RWPE1 (cell line): ENCODE measurements around the gene TMPRSS11A.

Experiments used
- CTCF ChIA-PET: fragments of 350-600 bp; sonication (Branson Sonifier 250); formaldehyde crosslinking; extraction: SDS; loops from one replicate; lab custom pipeline; 2021; lab: Yijun Ruan, JAX
- POLR2A ChIA-PET: fragments of 400-600 bp; formaldehyde crosslinking; extraction: SDS; loops from one replicate; lab custom pipeline; 2020; ENCODE audit warnings: antibody characterized with exemption; ENCODE audit not compliant: low non-redundant PET; lab: Yijun Ruan, JAX
- DNase-seq: peaks from one replicate; pipeline ENCODE4 v3.0.0; 2012; ENCODE audit warnings: low spot score
- H3K27ac ChIP-seq: fragments of 450-650 bp; 2 replicates; pipeline ENCODE4 v1.5.1; 2017
- TF ChIP-seq, protein P1 (sequence below): fragments of 450-650 bp; conservative IDR thresholded peaks from 2 replicates; pipeline ENCODE4 v1.5.1; 2017; ENCODE audit warnings: low read depth, mild to moderate bottlenecking

Gene TMPRSS11A

DNA sequence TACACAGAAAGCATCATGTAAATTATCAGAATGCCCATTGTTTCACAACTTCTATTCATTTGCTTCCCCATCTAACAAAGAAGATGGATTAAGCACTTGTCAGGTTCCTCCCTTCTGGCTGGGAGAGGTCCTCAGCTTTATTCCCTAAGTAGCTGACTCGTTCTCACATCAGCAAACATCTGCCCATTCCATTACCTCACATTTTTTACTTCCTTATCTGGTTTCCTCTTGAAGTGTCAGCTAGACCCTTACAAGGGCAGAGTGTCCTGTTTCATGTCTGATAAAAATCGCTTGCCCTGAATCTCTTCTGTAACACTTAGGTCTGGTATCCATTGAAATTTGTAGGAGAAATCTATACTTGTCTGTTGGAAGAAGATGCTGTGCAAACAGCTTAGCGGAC is 34.7 kb downstream of the TMPRSS11A start:
- ChIA-PET POLR2A (no interaction called here), CTCF (no interaction called here)
- H3K27ac ChIP-seq: no peak overlapping the region
- TF ChIP-seq, protein P1, sequence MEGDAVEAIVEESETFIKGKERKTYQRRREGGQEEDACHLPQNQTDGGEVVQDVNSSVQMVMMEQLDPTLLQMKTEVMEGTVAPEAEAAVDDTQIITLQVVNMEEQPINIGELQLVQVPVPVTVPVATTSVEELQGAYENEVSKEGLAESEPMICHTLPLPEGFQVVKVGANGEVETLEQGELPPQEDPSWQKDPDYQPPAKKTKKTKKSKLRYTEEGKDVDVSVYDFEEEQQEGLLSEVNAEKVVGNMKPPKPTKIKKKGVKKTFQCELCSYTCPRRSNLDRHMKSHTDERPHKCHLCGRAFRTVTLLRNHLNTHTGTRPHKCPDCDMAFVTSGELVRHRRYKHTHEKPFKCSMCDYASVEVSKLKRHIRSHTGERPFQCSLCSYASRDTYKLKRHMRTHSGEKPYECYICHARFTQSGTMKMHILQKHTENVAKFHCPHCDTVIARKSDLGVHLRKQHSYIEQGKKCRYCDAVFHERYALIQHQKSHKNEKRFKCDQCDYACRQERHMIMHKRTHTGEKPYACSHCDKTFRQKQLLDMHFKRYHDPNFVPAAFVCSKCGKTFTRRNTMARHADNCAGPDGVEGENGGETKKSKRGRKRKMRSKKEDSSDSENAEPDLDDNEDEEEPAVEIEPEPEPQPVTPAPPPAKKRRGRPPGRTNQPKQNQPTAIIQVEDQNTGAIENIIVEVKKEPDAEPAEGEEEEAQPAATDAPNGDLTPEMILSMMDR: no peak
- no peak for DNase-seq

DNA sequence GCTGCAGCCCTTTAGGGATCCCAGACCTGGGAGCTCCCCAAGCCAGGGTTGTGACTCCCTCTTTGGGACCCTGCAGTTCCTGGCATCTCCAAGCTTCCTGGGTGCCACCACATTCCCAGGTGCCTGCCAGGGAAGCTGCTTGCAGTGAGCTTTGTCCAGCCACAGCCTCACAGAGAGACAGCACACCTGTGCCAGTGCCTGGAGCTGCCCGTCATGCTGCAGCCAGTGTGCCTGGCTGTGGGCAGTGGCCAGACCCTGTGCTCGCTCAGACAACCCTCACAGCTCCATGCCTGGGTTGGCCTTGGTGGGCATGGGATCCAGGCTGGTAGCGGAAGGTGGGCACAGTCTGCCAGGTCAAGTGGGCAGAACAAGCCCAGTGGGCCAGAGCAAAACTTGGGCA is 36.0 kb downstream of the TMPRSS11A start:
- CTCF ChIA-PET: no interaction called here
- POLR2A ChIA-PET: no interaction called here
- TF ChIP-seq, protein P1: no peak
- H3K27ac ChIP-seq: no peak overlapping the region
- DNase-seq: no peak

DNA sequence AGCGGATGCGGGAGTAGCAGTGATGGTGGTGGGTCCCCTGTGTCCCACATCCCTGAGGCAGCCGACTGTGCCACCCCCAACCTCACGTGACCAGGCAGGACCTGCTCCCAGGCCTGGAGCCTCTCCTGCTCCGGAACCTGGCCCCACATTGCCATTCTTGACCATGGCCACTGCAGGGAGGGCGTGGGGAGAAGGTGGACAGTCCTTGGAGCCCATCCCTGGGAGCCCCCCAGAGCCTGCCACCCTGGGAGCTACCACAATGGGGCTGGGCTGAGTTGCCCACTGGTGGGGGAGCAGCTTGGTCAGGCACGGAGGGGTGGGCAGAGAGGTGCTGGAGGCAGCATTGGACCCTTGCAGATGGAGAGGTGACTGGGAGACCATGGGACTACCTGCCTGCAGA is 36.8 kb downstream of the TMPRSS11A start:
- ChIA-PET POLR2A (no interaction called here), CTCF (no interaction called here)
- no peak for DNase-seq
- no peak overlapping the region for H3K27ac ChIP-seq
- TF ChIP-seq, protein P1: no peak

DNA sequence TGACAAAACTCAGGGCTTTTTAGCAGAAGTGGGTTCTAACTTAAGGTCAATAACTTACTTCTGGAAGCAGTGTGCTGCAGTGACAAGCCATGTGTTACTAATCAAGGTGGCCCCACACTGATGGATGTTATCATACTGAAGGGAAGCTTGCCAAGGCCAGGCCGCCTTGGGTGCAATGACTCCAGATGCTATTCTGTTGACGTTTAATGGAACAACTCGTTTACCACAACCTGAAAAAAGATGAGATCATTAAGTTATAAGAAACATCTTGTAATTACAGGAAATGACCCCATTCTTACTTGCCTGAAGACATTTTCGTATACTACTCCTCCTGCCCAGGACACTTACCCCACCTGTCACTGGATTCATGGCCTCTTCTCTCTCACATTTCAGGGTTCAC is 40.6 kb downstream of the TMPRSS11A start:
- TF ChIP-seq, protein P1: no peak
- no peak overlapping the region for H3K27ac ChIP-seq
- POLR2A ChIA-PET: no interaction called here
- CTCF ChIA-PET: no interaction called here
- no peak for DNase-seq

DNA sequence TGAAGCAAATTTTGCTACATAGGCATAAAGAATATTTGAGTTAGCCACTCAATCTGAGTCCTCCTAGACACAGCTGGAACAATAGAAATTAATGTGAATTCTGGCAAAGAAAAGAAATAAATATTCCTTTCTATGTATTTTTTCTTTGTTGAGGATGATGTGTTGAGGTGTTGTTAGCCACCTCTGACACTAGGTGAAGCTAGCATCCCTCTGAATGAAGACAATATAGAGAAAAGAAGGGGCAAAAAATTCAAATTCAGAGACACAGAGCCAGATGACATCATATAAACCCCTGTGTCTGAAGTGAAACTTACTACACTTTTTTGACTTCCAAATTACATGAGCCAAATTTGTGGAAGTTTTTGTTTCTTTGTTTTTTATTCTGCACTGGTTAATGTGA is 44.9 kb downstream of the TMPRSS11A start:
- ChIA-PET POLR2A (no interaction called here), CTCF (interaction anchor here (0.6 to 0.9 kb wide), 4 partner anchors 48 to 172 kb away, joined by 3 to 5 read pairs (median 3); no protein-coding TSS in a partner anchor)
- H3K27ac ChIP-seq: no peak overlapping the region
- TF ChIP-seq, protein P1: peak; percentile 27
- peak; percentile 18 for DNase-seq

DNA sequence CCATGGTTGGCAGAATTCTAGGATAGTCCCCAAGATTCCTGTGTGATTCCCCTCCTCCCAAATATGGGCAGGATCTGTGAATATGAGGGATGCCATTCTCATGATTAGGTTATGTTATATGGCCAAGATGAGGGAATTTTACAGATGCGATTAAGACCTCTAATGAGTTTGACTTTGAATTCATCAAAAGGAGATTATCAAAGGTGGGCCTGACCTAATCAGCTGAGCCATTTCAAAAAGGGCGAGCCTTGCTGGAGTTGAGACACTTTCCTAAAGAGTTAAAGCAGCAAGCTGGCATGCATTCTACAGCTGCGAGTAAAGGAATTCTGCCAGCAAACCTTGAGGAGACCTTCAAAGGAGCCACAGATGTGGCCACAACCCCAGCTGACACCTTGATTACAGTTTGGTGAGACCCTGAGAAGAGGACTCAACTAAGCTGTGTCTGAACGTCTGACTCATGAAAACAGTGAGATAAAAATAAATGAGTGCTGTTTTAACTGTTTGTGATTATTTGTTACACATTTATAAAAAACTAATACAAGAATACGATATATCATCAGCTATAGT is 47.8 kb downstream of the TMPRSS11A start:
- CTCF ChIA-PET: no interaction called here

More for the DNA sequence above, 47.8 kb downstream of the TMPRSS11A start:
- no peak overlapping the region for H3K27ac ChIP-seq
- TF ChIP-seq, protein P1: no peak
- POLR2A ChIA-PET: no interaction called here
- DNase-seq: no peak
